SH-SY5Y (cell line): ENCODE results near the gene SHH.

Experiments used
- GATA2 ChIP-seq: IDR thresholded peaks from 2 replicates; pipeline ENCODE4 v1.6.1; 2011; ENCODE audit warnings: mild to moderate bottlenecking, low read depth, low read length
- GATA3 ChIP-seq: IDR thresholded peaks from 2 replicates; pipeline ENCODE4 v1.6.1; 2011; ENCODE audit warnings: low read depth, mild to moderate bottlenecking, low read length, moderate library complexity

SHH gene

DNA sequence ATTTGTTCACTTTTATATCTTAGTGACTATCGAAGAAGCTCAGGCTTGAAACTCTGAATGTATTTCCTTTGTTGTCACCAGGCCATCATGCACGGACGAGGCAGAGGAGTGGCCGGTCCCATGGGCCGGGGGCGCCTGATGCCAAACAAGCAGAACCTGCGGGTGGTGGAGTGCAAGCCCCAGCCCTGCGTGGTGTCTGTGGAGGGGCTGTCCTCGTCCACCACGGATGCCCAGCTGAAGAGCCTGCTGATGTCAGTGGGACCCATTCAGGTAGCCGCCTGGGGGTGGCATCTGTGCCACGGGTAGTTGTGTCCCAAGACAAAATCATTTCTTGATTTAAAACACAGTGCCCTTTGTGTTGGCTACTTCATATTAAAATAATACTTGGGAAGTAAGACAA, 45.9 kb downstream of the SHH start:
- TF ChIP-seq GATA3: no peak
- no peak for TF ChIP-seq GATA2

DNA sequence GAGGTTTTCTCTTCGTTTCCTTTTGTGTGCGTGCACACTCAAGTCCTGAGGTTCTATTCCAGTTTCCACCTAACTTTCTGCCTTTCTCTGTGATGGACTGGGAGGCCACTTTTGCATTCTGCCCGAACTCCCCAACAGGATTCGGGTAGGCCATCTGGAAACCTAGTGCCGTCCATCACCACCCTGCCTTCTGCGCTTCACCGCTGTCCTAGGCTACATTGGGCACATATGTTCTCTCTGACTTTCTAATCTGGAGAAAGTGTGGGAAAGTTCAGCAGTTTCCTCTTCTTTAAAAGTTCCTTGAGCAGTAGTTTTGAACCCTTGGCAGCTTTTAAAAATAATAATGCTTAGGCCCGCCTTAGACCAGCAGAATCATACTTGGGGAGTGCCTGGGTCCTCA, 46.8 kb downstream of the SHH start:
- TF ChIP-seq GATA3 (no peak), GATA2 (no peak)

DNA sequence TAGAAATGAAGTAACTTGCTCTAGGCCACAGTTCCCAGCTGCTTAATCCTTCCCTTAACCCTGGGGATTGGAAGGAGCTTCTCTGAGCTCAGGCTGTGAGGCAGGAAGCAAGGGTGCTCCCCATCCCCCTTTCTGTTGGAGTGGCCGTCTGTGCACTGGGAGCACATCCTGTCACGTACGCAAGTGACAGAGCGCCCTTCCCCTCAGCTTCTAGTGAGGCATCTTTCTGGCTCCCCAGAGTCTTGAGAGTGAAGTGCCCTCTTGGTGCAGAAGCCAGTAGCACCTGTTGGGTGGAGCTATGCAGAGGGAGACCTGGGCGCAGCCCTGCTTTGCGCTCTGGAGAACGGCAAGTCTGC, 47.8 kb downstream of the SHH start:
- TF ChIP-seq GATA2: no peak
- no peak for TF ChIP-seq GATA3

DNA sequence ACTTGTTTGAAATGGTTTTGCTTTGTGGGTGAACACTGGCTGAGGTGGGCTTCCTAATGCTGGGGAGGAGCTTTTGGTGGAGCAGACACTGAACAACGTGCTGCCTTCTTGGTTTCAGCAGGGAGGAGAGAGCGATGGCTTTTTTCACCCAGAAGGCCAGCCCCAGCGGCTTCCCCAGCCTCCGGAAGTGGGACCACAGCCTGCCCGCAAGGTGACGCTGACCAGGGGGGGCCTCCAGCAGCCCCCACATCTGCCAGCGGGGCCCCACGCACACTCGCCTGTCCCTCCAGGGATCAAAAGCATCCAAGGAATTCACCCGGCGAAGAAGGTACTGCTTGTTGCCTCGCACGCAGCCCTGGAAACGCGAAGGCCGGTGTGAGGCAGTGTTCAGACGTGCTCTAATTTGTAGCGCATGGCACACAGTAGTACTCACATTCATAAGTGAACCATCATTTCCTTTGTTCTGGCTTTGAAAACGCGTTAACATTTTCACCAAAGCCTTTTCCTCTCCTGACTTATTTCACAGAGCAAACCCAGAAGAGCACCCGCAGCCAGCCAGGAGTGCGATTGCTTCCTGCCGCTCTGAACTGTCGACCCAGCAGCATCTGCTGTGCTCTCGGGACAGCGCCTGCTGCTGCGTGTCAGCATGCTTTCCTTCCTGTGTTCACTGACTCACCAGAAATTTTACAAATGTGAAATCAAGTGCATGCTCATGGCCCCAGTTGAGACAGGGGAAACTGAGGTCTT, 48.4 kb downstream of the SHH start:
- TF ChIP-seq GATA3: no peak
- TF ChIP-seq GATA2: no peak

DNA sequence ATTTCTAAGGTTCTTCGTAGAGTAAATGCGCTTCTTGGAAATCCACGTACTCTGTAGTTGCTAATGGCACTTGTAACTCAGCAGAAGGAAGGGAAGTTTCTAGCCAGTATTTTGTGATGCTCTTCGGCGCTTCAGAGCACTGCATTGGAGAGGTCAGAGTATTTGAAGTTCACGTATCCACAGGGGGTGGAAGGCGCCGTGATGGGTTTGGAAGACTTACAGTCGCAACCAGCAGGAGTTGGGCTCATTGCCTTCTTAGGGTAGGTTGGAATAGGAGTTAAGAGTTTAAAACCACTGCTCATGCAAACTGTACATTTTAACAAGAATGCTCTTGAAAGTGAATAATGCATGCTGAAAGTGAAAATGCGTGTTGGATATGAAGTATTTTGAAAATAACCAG, 49.1 kb downstream of the SHH start:
- TF ChIP-seq GATA3 (no peak), GATA2 (no peak)

GRCh38 chr7:155762655-155763054, 49.6 kb downstream of the SHH start:
- TF ChIP-seq GATA2 (no peak), GATA3 (no peak)

- TF ChIP-seq GATA3 (no peak), GATA2 (no peak)
These were observed 50.2 kb downstream of the SHH start for GRCh38 chr7:155762036-155762435.

GRCh38 chr7:155761162-155761561, 51.1 kb downstream of the SHH start:
- TF ChIP-seq GATA2: no peak
- TF ChIP-seq GATA3: no peak

DNA sequence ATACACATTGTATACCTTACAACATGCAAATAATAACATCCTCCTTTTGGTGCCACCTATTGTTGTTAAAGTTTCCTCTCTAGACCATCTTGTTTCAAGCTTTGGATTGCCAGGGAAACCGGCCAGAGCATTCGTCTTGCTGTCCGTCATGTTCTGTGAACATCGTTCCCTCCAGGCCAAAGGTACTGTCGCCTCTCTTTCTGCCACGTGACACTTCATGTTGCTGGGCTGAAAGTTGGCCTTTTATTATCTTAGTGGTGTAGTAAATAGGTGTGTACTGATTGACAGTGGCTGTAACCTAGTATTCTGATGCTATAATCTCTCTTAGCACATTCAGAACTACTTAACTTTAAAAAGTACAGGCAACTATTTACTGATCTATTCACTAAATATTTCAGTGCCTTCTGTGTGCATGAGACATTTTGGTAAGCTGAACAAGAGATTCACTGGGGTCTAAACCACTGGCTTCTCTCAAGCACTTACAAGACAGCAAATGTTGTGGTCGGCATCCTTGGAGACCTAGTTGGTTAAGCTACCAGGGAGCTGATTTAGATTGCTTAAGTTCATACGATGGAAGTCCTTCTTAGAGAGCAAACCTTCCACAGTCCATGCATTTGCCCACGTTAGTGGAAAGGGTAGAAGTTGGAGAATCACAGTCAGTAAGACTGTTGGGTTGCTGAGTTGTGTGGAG, 52.4 kb downstream of the SHH start:
- TF ChIP-seq GATA3: no peak
- TF ChIP-seq GATA2: no peak

- TF ChIP-seq GATA3: no peak
- TF ChIP-seq GATA2: no peak
These were observed 53.9 kb downstream of the SHH start for GRCh38 chr7:155758348-155758747.

- TF ChIP-seq GATA3: no peak
- no peak for TF ChIP-seq GATA2
These were observed 55.9 kb downstream of the SHH start for GRCh38 chr7:155756322-155756721.

- no peak for TF ChIP-seq GATA3
- no peak for TF ChIP-seq GATA2
These were observed 57.2 kb downstream of the SHH start for GRCh38 chr7:155755026-155755425.

GRCh38 chr7:155754165-155754564, 58.1 kb downstream of the SHH start:
- no peak for TF ChIP-seq GATA2
- TF ChIP-seq GATA3: no peak

DNA sequence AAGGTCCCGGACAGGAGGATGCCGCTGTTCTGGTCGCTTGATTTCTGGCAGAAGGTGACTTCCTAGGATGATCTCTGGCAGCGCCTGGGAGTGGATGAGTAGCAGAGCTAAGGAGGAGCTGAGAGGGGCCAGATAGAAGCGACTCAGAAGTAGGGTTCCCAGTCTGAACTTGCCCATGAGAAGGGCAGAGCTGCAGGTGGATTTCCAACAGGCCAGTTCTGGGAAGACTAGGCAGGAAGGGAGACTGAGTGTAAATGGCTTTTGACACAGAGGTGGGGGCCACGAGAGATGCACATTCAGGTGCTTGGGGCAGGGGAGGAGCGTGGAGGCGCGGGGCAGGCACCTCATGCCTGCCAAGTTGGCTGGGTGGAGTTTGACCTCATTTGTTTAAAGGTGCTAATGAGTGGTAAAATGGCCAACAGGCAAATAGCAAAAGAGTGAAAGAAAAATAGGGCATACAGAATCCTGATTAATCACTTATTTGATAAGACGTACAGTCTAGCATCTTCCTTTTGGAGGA, 58.8 kb downstream of the SHH start:
- TF ChIP-seq GATA2 (no peak), GATA3 (no peak)
